MCF 10A (cell line): ENCODE results near the gene HAGHL. TPM values are rescaled to one million over a fixed set of nuclear protein-coding genes. Genes with fewer than 3 reads are reported as not detected.

ENCODE experiments used
- BruUV-seq: library from RNA; stranded (reverse); fragments of 400-500 nt; replicated peaks from 2 replicates; lab custom pipeline; 2021; lab: Mats Ljungman, UMichigan
- CTCF ChIA-PET: fragments of 300-600 bp; sonication (Branson Sonifier 250); formaldehyde crosslinking; extraction: SDS; loops from one replicate; lab custom pipeline; 2021; ENCODE audit warnings: antibody characterized with exemption, inconsistent platforms; lab: Yijun Ruan, JAX
- POLR2A ChIA-PET: fragments of 300-600, 350-650 bp; sonication (Branson Sonifier 250); formaldehyde crosslinking; extraction: SDS; loops from one replicate; lab custom pipeline; 2020; ENCODE audit warnings: antibody characterized with exemption, inconsistent platforms; lab: Yijun Ruan, JAX
- DNase-seq: peaks from one replicate; pipeline ENCODE4 v3.0.0-alpha.2; 2018; ENCODE audit not compliant: unreplicated experiment
- H3K27ac Mint-ChIP-seq: one replicate; pipeline ENCODE4 v1.8.0; 2022; ENCODE audit warnings: mild to moderate bottlenecking, low read depth, mixed read lengths; ENCODE audit not compliant: unreplicated experiment
- H3K27me3 Mint-ChIP-seq: one replicate; pipeline ENCODE4 v1.8.0; 2022; ENCODE audit warnings: mixed read lengths; ENCODE audit not compliant: insufficient read depth, unreplicated experiment
- H3K36me3 Mint-ChIP-seq: one replicate; pipeline ENCODE4 v1.8.0; 2022; ENCODE audit warnings: mild to moderate bottlenecking, moderate library complexity, mixed read lengths; ENCODE audit not compliant: insufficient read depth, unreplicated experiment
- H3K4me1 Mint-ChIP-seq: one replicate; pipeline ENCODE4 v1.8.0; 2022; ENCODE audit warnings: mixed read lengths; ENCODE audit not compliant: insufficient read depth, unreplicated experiment
- H3K4me3 Mint-ChIP-seq: one replicate; pipeline ENCODE4 v1.8.0; 2022; ENCODE audit warnings: mild to moderate bottlenecking, moderate library complexity, mixed read lengths; ENCODE audit not compliant: unreplicated experiment
- H3K9me3 Mint-ChIP-seq: one replicate; pipeline ENCODE4 v1.8.0; 2022; ENCODE audit warnings: mixed read lengths; ENCODE audit not compliant: unreplicated experiment
- CTCF ChIP-seq: fragments of 200-600 bp; IDR thresholded peaks from one replicate; pipeline ENCODE4 v1.8.0; 2022; ENCODE audit warnings: antibody characterized with exemption, mild to moderate bottlenecking; ENCODE audit not compliant: unreplicated experiment
- intact Hi-C: fragments of 100-400 bp; cut with micrococcal nuclease; formaldehyde crosslinking; loops from 2 replicates; pipeline ENCODE4 v1.14.1; 2022
- total RNA-seq: library from RNA; stranded (reverse); gene quantifications from 2 replicates; pipeline ENCODE4 v1.2.3, GENCODE V29; 2022

HAGHL gene
- total RNA-seq, 1 experiment from 2014 or later = 24.5 TPM

- no peak overlapping the region for H3K27ac Mint-ChIP-seq
- no peak for TF ChIP-seq CTCF
- intact Hi-C loops = no loop called here
- ChIA-PET POLR2A (interaction anchor here (0.7 to 9.6 kb wide), 20 partner anchors 8 to 587 kb away, joined by 3 to 124 read pairs (median 12); partner anchors contain the start of genes CHTF18, CIAO3, FBXL16 and METRN), CTCF (interaction anchor here (0.8 to 2.3 kb wide), 4 partner anchors 10 to 63 kb away, joined by 3 to 14 read pairs (median 6); no protein-coding TSS in a partner anchor)
- DNase-seq = no peak
- H3K4me1 Mint-ChIP-seq = peaks cover 9% of the 10 kb centered on the region
- H3K4me3 Mint-ChIP-seq = peak overlapping the region; percentile 78
- BruUV-seq = TSS peak; percentile 42
- no peaks in the 10 kb centered on the region for H3K9me3 Mint-ChIP-seq
- H3K27me3 Mint-ChIP-seq = no peaks in the 10 kb centered on the region
- peaks cover 36% of the 10 kb centered on the region for H3K36me3 Mint-ChIP-seq
Measured at GRCh38 chr16:721765-722540, 5.0 kb upstream of the HAGHL start.

DNA sequence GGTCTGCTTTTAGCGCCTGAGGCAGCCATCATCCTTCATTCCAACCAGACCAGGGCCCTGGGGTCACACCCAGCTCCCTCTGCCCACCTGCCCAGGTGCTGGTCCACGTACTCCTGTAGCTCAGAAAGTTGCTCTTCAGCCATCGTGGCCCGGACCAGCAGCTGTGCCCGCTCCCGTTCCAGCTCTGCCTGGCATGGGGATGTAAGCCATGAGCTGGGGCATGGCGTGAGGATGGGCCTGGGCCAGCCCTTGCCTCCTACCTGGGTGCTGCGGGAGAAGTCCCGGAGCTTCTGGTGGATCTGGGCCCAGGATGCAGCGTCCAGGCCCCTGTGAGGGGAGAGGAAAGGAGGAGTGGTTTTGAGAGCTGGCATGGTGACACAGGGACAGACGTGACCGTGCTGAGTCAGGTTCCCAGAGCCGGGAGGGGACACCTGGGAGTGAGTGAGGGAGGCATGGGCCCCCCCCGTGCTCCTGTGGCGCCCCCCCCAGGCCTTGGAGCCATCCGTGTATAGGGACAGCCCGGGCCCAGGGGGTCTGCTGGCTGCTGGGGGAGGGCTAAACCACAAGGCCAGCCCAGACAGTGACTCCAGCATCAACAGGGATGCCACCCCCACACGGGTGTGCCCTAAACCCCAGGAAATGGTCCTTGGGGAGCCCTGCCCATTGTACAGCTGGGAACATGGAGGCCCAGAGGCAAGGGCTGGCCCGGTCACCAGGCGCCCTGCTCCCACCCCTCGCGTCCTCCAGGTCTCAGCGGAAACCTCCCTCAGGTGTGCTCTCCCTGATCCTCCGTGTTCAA is 3.9 kb upstream of the HAGHL start:
- ChIA-PET POLR2A (interaction anchor here (0.7 to 9.6 kb wide), 5 partner anchors 9 to 65 kb away, joined by 3 to 124 read pairs (median 6); partner anchors contain the start of genes CHTF18, METRN, RPUSD1 and STUB1), CTCF (no interaction called here)
- Mint-ChIP-seq H3K9me3 (no peaks in the 10 kb centered on the region), H3K4me3 (no peak overlapping the region), H3K27me3 (no peaks in the 10 kb centered on the region), H3K27ac (no peak overlapping the region), H3K36me3 (peaks cover 38% of the 10 kb centered on the region), H3K4me1 (peaks cover 9% of the 10 kb centered on the region)
- no TSS peak for BruUV-seq
- intact Hi-C loops = no loop called here
- no peak for DNase-seq
- TF ChIP-seq CTCF = no peak

- no peak overlapping the region for H3K27ac Mint-ChIP-seq
- peaks cover 39% of the 10 kb centered on the region for H3K36me3 Mint-ChIP-seq
- H3K4me1 Mint-ChIP-seq = peaks cover 7% of the 10 kb centered on the region
- no peak for DNase-seq
- no peak for TF ChIP-seq CTCF
- BruUV-seq = no TSS peak
- intact Hi-C loops = no loop called here
- no peak overlapping the region for H3K4me3 Mint-ChIP-seq
- ChIA-PET POLR2A (interaction anchor here (0.6 to 9.6 kb wide), 5 partner anchors 10 to 657 kb away, joined by 3 to 124 read pairs (median 6); partner anchors contain the start of genes METRN and STUB1), CTCF (interaction anchor here (1.1 to 2.3 kb wide), 3 partner anchors 11 to 61 kb away, joined by 3 to 9 read pairs (median 7); no protein-coding TSS in a partner anchor)
- no peaks in the 10 kb centered on the region for H3K27me3 Mint-ChIP-seq
- no peaks in the 10 kb centered on the region for H3K9me3 Mint-ChIP-seq
Measured at GRCh38 chr16:723695-724094, 3.2 kb upstream of the HAGHL start.
